ENCODE results near the gene RASD1. TPM values are rescaled to one million over a fixed set of nuclear protein-coding genes. Genes with fewer than 3 reads are reported as not detected.

The RASD1 gene
- total and polyA plus RNA-seq, 2 experiments from 2014 or later = 3.6 to 3.7 TPM

DNA sequence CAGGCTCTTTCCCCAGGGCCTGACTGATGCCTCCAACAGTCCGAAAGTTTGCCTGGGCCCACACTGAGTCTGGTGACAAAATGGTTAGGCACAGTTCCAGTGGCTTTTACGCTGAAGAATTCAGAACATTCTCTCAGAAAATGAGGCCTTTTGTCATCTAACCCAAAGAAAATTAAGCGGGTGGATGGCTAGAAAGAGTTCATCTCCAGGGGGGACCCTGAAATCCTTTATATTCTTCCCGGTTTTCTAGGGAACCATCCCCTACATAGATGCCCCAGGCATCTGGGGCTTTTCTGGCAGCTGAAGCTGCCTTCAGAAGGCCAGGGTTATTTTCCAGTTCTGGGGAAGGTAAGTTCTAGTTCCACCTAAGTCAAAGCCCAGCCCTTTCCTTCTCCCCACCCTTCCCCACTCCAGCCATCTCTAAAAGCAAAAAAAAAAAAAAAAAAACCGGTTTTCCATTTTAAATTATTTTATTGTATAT lies 2.2 kb downstream of the RASD1 start:
- H3K4me1 ChIP-seq (ENCODE audit: insufficient read depth) = peaks cover 29% of the 10 kb centered on the region
- ATAC-seq = no peak
- H4K20me1 ChIP-seq (replicated peaks; ENCODE audit: insufficient read depth) = peaks cover 27% of the 10 kb centered on the region; the same call in 1 of the 2 replicates
- Mint-ChIP-seq H3K9me3 (no peaks in the 10 kb centered on the region; the same call in 2 of the 3 replicates), H3K27me3 (ENCODE audit: insufficient read depth, low read depth, poor library complexity) (peaks cover 35% of the 10 kb centered on the region), H3K4me1 (peaks cover 37% of the 10 kb centered on the region), H3K36me3 (ENCODE audit: low read depth) (peaks cover 19% of the 10 kb centered on the region; the same call in 2 of the 3 replicates), H3K27ac (no peak overlapping the region), H3K4me3 (peak overlapping the region; percentile 65)
- peak overlapping the region; percentile 96 for H3K4me2 ChIP-seq
- H3K9me2 ChIP-seq (ENCODE audit: insufficient read depth) = no peaks in the 10 kb centered on the region
- TF ChIP-seq JUNB (IDR thresholded peaks at IDR 0.05; ENCODE audit: unreplicated experiment) = no peak
- TF ChIP-seq, protein P1, sequence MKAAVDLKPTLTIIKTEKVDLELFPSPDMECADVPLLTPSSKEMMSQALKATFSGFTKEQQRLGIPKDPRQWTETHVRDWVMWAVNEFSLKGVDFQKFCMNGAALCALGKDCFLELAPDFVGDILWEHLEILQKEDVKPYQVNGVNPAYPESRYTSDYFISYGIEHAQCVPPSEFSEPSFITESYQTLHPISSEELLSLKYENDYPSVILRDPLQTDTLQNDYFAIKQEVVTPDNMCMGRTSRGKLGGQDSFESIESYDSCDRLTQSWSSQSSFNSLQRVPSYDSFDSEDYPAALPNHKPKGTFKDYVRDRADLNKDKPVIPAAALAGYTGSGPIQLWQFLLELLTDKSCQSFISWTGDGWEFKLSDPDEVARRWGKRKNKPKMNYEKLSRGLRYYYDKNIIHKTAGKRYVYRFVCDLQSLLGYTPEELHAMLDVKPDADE (IDR thresholded peaks at IDR 0.05) = no peak
- TF ChIP-seq POLR2AphosphoS5 (IDR thresholded peaks at IDR 0.05; ENCODE audit: low read depth) = no peak
- no peak overlapping the region for H3K27ac ChIP-seq (ENCODE audit: low read depth)
- DNase-seq (ENCODE audit: low spot score) = no peak
- H3F3A ChIP-seq (replicated peaks; ENCODE audit: low read depth) = peaks cover 3% of the 10 kb centered on the region
- H3K27me3 ChIP-seq (ENCODE audit: insufficient read depth) = peaks cover 25% of the 10 kb centered on the region
- no peaks in the 10 kb centered on the region for H3K79me2 ChIP-seq (replicated peaks; ENCODE audit: insufficient read depth)
- no peaks in the 10 kb centered on the region for H3K36me3 ChIP-seq (ENCODE audit: insufficient read depth)
- H2AFZ ChIP-seq = no peak overlapping the region
- peak overlapping the region; percentile 91 for H3K4me3 ChIP-seq

DNA sequence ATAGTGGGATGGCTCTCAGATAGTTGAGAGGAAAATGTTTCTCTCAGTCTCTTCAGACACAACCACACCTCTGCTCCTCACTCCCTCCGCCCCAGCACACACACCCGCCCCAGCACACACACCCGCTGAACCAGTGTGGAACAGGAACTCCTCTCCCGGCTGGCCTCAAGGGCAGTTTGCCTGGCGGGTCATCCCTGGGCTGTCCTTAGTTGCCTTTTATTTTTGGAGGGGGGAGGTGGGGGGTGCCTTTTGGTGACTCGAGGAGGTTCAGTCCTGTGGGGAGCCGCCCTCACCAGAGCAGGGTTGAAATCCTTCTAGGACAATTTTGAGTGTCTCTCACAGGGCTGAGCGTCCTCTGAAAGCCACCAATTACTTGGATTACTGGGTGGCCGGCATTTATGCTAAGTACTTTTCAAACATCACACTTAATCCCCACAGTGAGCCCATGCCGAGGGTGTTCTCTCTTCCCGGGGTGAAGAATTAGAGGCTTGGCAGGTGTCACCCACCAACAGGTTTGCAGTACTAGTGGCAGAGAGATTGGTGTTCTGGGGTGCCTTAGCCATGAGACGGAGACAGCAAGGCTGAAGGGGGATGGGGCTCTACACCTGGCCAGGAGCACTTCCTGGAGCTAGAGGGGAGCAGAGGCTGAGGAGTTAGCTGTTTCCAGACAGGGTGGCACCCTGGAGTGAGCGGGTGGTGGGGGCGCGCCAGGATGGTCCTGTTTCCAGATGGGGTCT lies 2.8 kb downstream of the RASD1 start:
- Mint-ChIP-seq H3K27me3 (ENCODE audit: insufficient read depth, low read depth, poor library complexity) (peaks cover 33% of the 10 kb centered on the region), H3K9me3 (no peaks in the 10 kb centered on the region; the same call in 2 of the 3 replicates), H3K27ac (no peak overlapping the region), H3K4me3 (peak overlapping the region; percentile 65), H3K4me1 (peaks cover 37% of the 10 kb centered on the region), H3K36me3 (ENCODE audit: low read depth) (peaks cover 22% of the 10 kb centered on the region; the same call in 2 of the 3 replicates)
- H4K20me1 ChIP-seq (replicated peaks; ENCODE audit: insufficient read depth) = peaks cover 33% of the 10 kb centered on the region; the same call in 1 of the 2 replicates
- H3F3A ChIP-seq (replicated peaks; ENCODE audit: low read depth) = peaks cover 3% of the 10 kb centered on the region
- peaks cover 29% of the 10 kb centered on the region for H3K4me1 ChIP-seq (ENCODE audit: insufficient read depth)
- no peaks in the 10 kb centered on the region for H3K9me2 ChIP-seq (ENCODE audit: insufficient read depth)
- ATAC-seq (no peak), DNase-seq (ENCODE audit: low spot score) (peak; percentile 45)
- TF ChIP-seq ZNF331 (CRISPR knock-in tag; IDR thresholded peaks at IDR 0.05; ENCODE audit: low read depth) = no peak
- TF ChIP-seq JUNB (IDR thresholded peaks at IDR 0.05; ENCODE audit: unreplicated experiment) = no peak
- TF ChIP-seq, protein P2, sequence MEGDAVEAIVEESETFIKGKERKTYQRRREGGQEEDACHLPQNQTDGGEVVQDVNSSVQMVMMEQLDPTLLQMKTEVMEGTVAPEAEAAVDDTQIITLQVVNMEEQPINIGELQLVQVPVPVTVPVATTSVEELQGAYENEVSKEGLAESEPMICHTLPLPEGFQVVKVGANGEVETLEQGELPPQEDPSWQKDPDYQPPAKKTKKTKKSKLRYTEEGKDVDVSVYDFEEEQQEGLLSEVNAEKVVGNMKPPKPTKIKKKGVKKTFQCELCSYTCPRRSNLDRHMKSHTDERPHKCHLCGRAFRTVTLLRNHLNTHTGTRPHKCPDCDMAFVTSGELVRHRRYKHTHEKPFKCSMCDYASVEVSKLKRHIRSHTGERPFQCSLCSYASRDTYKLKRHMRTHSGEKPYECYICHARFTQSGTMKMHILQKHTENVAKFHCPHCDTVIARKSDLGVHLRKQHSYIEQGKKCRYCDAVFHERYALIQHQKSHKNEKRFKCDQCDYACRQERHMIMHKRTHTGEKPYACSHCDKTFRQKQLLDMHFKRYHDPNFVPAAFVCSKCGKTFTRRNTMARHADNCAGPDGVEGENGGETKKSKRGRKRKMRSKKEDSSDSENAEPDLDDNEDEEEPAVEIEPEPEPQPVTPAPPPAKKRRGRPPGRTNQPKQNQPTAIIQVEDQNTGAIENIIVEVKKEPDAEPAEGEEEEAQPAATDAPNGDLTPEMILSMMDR (conservative IDR thresholded peaks at IDR 0.05; ENCODE audit: low read depth in 2 of 2) = no peak
- TF ChIP-seq STAT1 (IDR thresholded peaks at IDR 0.05; ENCODE audit: unreplicated experiment) = no peak
- no peak for TF ChIP-seq NANOG (IDR thresholded peaks at IDR 0.05; ENCODE audit: borderline replicate concordance)
- TF ChIP-seq, protein P1 (IDR thresholded peaks at IDR 0.05) = no peak
- TF ChIP-seq, protein P3, sequence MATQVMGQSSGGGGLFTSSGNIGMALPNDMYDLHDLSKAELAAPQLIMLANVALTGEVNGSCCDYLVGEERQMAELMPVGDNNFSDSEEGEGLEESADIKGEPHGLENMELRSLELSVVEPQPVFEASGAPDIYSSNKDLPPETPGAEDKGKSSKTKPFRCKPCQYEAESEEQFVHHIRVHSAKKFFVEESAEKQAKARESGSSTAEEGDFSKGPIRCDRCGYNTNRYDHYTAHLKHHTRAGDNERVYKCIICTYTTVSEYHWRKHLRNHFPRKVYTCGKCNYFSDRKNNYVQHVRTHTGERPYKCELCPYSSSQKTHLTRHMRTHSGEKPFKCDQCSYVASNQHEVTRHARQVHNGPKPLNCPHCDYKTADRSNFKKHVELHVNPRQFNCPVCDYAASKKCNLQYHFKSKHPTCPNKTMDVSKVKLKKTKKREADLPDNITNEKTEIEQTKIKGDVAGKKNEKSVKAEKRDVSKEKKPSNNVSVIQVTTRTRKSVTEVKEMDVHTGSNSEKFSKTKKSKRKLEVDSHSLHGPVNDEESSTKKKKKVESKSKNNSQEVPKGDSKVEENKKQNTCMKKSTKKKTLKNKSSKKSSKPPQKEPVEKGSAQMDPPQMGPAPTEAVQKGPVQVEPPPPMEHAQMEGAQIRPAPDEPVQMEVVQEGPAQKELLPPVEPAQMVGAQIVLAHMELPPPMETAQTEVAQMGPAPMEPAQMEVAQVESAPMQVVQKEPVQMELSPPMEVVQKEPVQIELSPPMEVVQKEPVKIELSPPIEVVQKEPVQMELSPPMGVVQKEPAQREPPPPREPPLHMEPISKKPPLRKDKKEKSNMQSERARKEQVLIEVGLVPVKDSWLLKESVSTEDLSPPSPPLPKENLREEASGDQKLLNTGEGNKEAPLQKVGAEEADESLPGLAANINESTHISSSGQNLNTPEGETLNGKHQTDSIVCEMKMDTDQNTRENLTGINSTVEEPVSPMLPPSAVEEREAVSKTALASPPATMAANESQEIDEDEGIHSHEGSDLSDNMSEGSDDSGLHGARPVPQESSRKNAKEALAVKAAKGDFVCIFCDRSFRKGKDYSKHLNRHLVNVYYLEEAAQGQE (IDR thresholded peaks at IDR 0.05; ENCODE audit: unreplicated experiment) = no peak
- TF ChIP-seq EZH2 (IDR thresholded peaks at IDR 0.05; ENCODE audit: low read depth, unreplicated experiment) = no peak
- TF ChIP-seq EZH2phosphoT487 (IDR thresholded peaks at IDR 0.05; ENCODE audit: unreplicated experiment) = no peak
- TF ChIP-seq ZNF114 (CRISPR knock-in tag; IDR thresholded peaks at IDR 0.05) = no peak
- peak overlapping the region; percentile 96 for H3K4me2 ChIP-seq
- H3K27me3 ChIP-seq (ENCODE audit: insufficient read depth) = peaks cover 25% of the 10 kb centered on the region
- H2AFZ ChIP-seq = no peak overlapping the region
- H3K36me3 ChIP-seq (ENCODE audit: insufficient read depth) = no peaks in the 10 kb centered on the region
- no peaks in the 10 kb centered on the region for H3K79me2 ChIP-seq (replicated peaks; ENCODE audit: insufficient read depth)
- peak overlapping the region; percentile 91; the same call in 1 of the 2 replicates for H3K4me3 ChIP-seq
- no peak overlapping the region for H3K27ac ChIP-seq (ENCODE audit: low read depth)
